H9 (cell line): ENCODE results near the gene IGLL1. TPM values are rescaled to one million over a fixed set of nuclear protein-coding genes. Genes with fewer than 3 reads are reported as not detected.
A peak's percentile ranks its signal among the peaks of the same experiment; 100 is the strongest.
"Not testable (repeated sequence)": the region's sequence is repeated elsewhere in the genome, so short reads cannot be mapped to it uniquely, and the experiment has no call there.

Experiments used
- DNase-seq: peaks from one replicate; pipeline ENCODE4 v3.0.0-alpha.2; 2017
- H2AFZ ChIP-seq: one replicate; pipeline ENCODE4 v1.6.1; 2013; ENCODE audit warnings: mild to moderate bottlenecking, low read length, control low read depth, moderate library complexity
- H2AK5ac ChIP-seq: 2 replicates; pipeline ENCODE4 v1.6.1; 2013; ENCODE audit warnings: low read length, control low read depth, mixed read lengths; ENCODE audit not compliant: insufficient read length
- H2BK120ac ChIP-seq: one replicate; pipeline ENCODE4 v1.6.1; 2013; ENCODE audit warnings: low read depth, mild to moderate bottlenecking, low read length, control low read depth, inconsistent platforms; ENCODE audit not compliant: poor library complexity, severe bottlenecking
- H2BK12ac ChIP-seq: 2 replicates; pipeline ENCODE4 v1.6.1; 2013; ENCODE audit warnings: low read length, control low read depth, mixed read lengths, low read depth; ENCODE audit not compliant: insufficient read length
- H2BK15ac ChIP-seq: 2 replicates; pipeline ENCODE4 v1.6.1; 2013; ENCODE audit warnings: low read depth, low read length, control low read depth
- H2BK20ac ChIP-seq: one replicate; pipeline ENCODE4 v1.6.1; 2013; ENCODE audit warnings: low read depth, mild to moderate bottlenecking, low read length, control low read depth, inconsistent platforms; ENCODE audit not compliant: poor library complexity, severe bottlenecking
- H2BK5ac ChIP-seq: 2 replicates; pipeline ENCODE4 v1.6.1; 2013; ENCODE audit warnings: low read length, control low read depth, mixed read lengths; ENCODE audit not compliant: insufficient read length
- H3K14ac ChIP-seq: 2 replicates; pipeline ENCODE4 v1.6.1; 2013; ENCODE audit warnings: low read length, control low read depth; ENCODE audit not compliant: insufficient read depth
- H3K18ac ChIP-seq: 2 replicates; pipeline ENCODE4 v1.6.1; 2013; ENCODE audit warnings: low read depth, mild to moderate bottlenecking, mixed read lengths, low read length, control low read depth; ENCODE audit not compliant: insufficient read length
- H3K23ac ChIP-seq: 2 replicates; pipeline ENCODE4 v1.6.1; 2013; ENCODE audit warnings: low read length, control low read depth, mixed read lengths, low read depth; ENCODE audit not compliant: insufficient read length
- H3K23me2 ChIP-seq: 2 replicates; pipeline ENCODE4 v1.6.1; 2013; ENCODE audit warnings: low read depth, mild to moderate bottlenecking, mixed read lengths, low read length, control low read depth; ENCODE audit not compliant: insufficient read length, poor library complexity, severe bottlenecking
- H3K27ac ChIP-seq: 2 replicates; pipeline ENCODE4 v1.5.1; 2013; ENCODE audit warnings: low read length, control low read depth, mixed read lengths, low read depth; ENCODE audit not compliant: insufficient read length
- H3K27me3 ChIP-seq: 2 replicates; pipeline ENCODE4 v1.6.1; 2013; ENCODE audit warnings: low read length, control low read depth, inconsistent platforms; ENCODE audit not compliant: insufficient read depth
- H3K4ac ChIP-seq: 2 replicates; pipeline ENCODE4 v1.6.1; 2013; ENCODE audit warnings: low read depth, mild to moderate bottlenecking, control low read depth, inconsistent platforms, low read length, moderate library complexity
- H3K4me1 ChIP-seq: 2 replicates; pipeline ENCODE4 v1.6.1; 2013; ENCODE audit warnings: low read length, control low read depth, inconsistent platforms; ENCODE audit not compliant: insufficient read depth
- H3K4me2 ChIP-seq: 2 replicates; pipeline ENCODE4 v1.6.1; 2013; ENCODE audit warnings: low read length, control low read depth, mixed read lengths; ENCODE audit not compliant: insufficient read length, insufficient read depth
- H3K56ac ChIP-seq: 2 replicates; pipeline ENCODE4 v1.6.1; 2013; ENCODE audit warnings: low read depth, mild to moderate bottlenecking, mixed read lengths, low read length, control low read depth; ENCODE audit not compliant: insufficient read length
- H3K79me1 ChIP-seq: 2 replicates; pipeline ENCODE4 v1.6.1; 2013; ENCODE audit warnings: low read depth, mild to moderate bottlenecking, moderate library complexity, low read length, control low read depth, inconsistent platforms; ENCODE audit not compliant: insufficient read depth, poor library complexity, severe bottlenecking
- H3K79me2 ChIP-seq: 2 replicates; pipeline ENCODE4 v1.6.1; 2013; ENCODE audit warnings: low read length, control low read depth, inconsistent platforms; ENCODE audit not compliant: insufficient read depth
- H3K9ac ChIP-seq: 2 replicates; pipeline ENCODE4 v1.6.1; 2013; ENCODE audit warnings: low read length, control low read depth, mixed read lengths; ENCODE audit not compliant: insufficient read length; ENCODE audit errors: extremely low read depth
- H3K9me3 ChIP-seq: one replicate; pipeline ENCODE4 v1.6.1; 2013; ENCODE audit warnings: low read depth, low read length, inconsistent platforms; ENCODE audit not compliant: control insufficient read depth
- H3T11ph ChIP-seq: one replicate; pipeline ENCODE4 v1.6.1; 2013; ENCODE audit warnings: mild to moderate bottlenecking, low read length, control low read depth, inconsistent platforms
- H4K20me1 ChIP-seq: one replicate; pipeline ENCODE4 v1.6.1; 2013; ENCODE audit not compliant: control insufficient read depth, insufficient read length, insufficient read depth
- H4K5ac ChIP-seq: 2 replicates; pipeline ENCODE4 v1.6.1; 2013; ENCODE audit warnings: low read depth, mild to moderate bottlenecking, mixed read lengths, low read length, control low read depth; ENCODE audit not compliant: insufficient read length
- H4K8ac ChIP-seq: replicated peaks from 2 replicates; pipeline ENCODE4 v1.6.1; 2013; ENCODE audit warnings: low read length, control low read depth, mixed read lengths, low read depth; ENCODE audit not compliant: insufficient read length
- H4K91ac ChIP-seq: 2 replicates; pipeline ENCODE4 v1.6.1; 2013; ENCODE audit warnings: low read depth, mild to moderate bottlenecking, moderate library complexity, mixed read lengths, low read length, control low read depth; ENCODE audit not compliant: insufficient read length
- H3K27ac Mint-ChIP-seq, 3 experiments: 2 replicates in 2 of 3; 3 replicates in 1 of 3; pipeline ENCODE4 v1.8.0; 2020 to 2021; ENCODE audit warnings: mixed read lengths in 3 of 3, mild to moderate bottlenecking in 1 of 3, moderate library complexity in 1 of 3
- H3K27me3 Mint-ChIP-seq: 2 replicates; pipeline ENCODE4 v1.8.0; 2021; ENCODE audit warnings: low read depth, mild to moderate bottlenecking, moderate library complexity, mixed read lengths
- H3K36me3 Mint-ChIP-seq, 3 experiments: 2 replicates in 2 of 3; 3 replicates in 1 of 3; pipeline ENCODE4 v1.8.0; 2020 to 2021; ENCODE audit warnings: low read depth in 3 of 3, mixed read lengths in 3 of 3; ENCODE audit not compliant: insufficient read depth in 1 of 3
- H3K4me1 Mint-ChIP-seq, 2 experiments: 2 replicates each; pipeline ENCODE4 v1.8.0; 2020; ENCODE audit warnings: mixed read lengths in 2 of 2
- H3K4me3 Mint-ChIP-seq, 2 experiments: 2 replicates in 1 of 2; 3 replicates in 1 of 2; pipeline ENCODE4 v1.8.0; 2020 to 2021; ENCODE audit warnings: mild to moderate bottlenecking in 2 of 2, mixed read lengths in 2 of 2, moderate library complexity in 1 of 2
- H3K9me3 Mint-ChIP-seq, 2 experiments: 2 replicates in 1 of 2; 3 replicates in 1 of 2; pipeline ENCODE4 v1.8.0; 2020; ENCODE audit warnings: mild to moderate bottlenecking in 2 of 2, mixed read lengths in 2 of 2, moderate library complexity in 1 of 2
- WGBS: extraction: QIAGEN DNeasy Blood & Tissue Kit; methylation state at CpG from one replicate; pipeline ENCODE4 v1.1.7; 2013; ENCODE audit warnings: missing lambda C conversion rate, low lambda C conversion rate, mixed read lengths; ENCODE audit not compliant: insufficient read length; ENCODE audit errors: extremely low coverage; 5-methylcytosine and 5-hydroxymethylcytosine counted together
- total RNA-seq: library from RNA; stranded (reverse); gene quantifications from 2 replicates; pipeline ENCODE4 v1.2.1, GENCODE V29; 2021
- TF ChIP-seq, protein P1 (sequence below): fragments of 200-600 bp; sonication (generic); conservative IDR thresholded peaks from 3 replicates; pipeline ENCODE4 v1.8.0; 2021; ENCODE audit warnings: antibody characterized with exemption, mild to moderate bottlenecking

The IGLL1 gene
- total RNA-seq, 1 experiment from 2014 or later, result not detected

DNA sequence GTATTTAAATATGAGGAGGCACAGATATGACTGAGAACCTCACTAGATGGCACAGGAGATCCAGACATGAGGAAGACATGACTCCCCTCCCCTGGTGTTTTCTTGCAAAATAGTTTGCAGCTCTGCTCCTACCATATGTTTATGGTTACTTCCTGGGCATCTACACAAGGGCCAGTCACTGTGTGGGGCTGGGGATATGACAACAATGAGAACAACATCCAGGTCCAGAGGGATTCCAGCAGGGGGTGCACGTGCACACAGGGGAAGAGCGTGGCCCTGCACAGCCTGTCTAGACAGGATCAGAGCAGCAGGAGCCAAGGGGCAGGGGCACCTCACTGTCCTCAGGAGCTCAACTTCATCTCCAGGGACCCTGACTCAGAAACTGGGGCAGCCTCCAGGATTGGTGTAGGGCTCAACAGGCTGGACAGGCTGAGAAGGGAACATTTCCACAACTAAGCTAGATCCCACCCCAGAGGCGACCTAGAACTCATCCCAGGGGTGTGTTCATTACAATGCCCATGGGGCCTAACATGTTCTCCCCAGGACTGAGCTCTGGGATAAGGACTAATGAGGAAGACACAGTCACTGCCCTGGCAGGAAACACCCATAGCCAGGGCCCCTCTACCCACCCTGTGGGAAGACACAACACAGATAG, 47.4 kb upstream of the IGLL1 start:
- H3T11ph ChIP-seq, H3K23ac ChIP-seq, H3K27me3 ChIP-seq, H4K8ac ChIP-seq, H2BK15ac ChIP-seq, H3K4me2 ChIP-seq, H3K9me3 Mint-ChIP-seq, H3K79me1 ChIP-seq, H4K91ac ChIP-seq, H4K5ac ChIP-seq, H3K27ac Mint-ChIP-seq, H4K20me1 ChIP-seq, H2AK5ac ChIP-seq, H2BK20ac ChIP-seq, H3K27ac ChIP-seq, H3K56ac ChIP-seq, H2BK120ac ChIP-seq, H2BK5ac ChIP-seq, H3K9ac ChIP-seq, H3K23me2 ChIP-seq, H3K36me3 Mint-ChIP-seq, H3K79me2 ChIP-seq, H2AFZ ChIP-seq, H3K4me1 ChIP-seq, H2BK12ac ChIP-seq, H3K18ac ChIP-seq, H3K9me3 ChIP-seq, H3K14ac ChIP-seq, H3K4ac ChIP-seq, H3K4me3 Mint-ChIP-seq: not testable (repeated sequence)
- peaks cover 6 to 10% of the 10 kb centered on the region in 2 experiments; a peak in 3 of 4 replicates for H3K4me1 Mint-ChIP-seq
- H3K27me3 Mint-ChIP-seq, result peaks cover 75% of the 10 kb centered on the region
- TF ChIP-seq, protein P1, sequence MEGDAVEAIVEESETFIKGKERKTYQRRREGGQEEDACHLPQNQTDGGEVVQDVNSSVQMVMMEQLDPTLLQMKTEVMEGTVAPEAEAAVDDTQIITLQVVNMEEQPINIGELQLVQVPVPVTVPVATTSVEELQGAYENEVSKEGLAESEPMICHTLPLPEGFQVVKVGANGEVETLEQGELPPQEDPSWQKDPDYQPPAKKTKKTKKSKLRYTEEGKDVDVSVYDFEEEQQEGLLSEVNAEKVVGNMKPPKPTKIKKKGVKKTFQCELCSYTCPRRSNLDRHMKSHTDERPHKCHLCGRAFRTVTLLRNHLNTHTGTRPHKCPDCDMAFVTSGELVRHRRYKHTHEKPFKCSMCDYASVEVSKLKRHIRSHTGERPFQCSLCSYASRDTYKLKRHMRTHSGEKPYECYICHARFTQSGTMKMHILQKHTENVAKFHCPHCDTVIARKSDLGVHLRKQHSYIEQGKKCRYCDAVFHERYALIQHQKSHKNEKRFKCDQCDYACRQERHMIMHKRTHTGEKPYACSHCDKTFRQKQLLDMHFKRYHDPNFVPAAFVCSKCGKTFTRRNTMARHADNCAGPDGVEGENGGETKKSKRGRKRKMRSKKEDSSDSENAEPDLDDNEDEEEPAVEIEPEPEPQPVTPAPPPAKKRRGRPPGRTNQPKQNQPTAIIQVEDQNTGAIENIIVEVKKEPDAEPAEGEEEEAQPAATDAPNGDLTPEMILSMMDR, result peak; percentile 51
- DNase-seq, result peak; percentile 46
- WGBS, result no CpG with 5 or more reads among the region's 3 CpGs
